Measurements from ENCODE around the gene NT5C1A. TPM values are rescaled to one million over a fixed set of nuclear protein-coding genes. Genes with fewer than 3 reads are reported as not detected.

Gene NT5C1A
- total RNA-seq, 2 experiments from 2014 or later = not detected

DNA sequence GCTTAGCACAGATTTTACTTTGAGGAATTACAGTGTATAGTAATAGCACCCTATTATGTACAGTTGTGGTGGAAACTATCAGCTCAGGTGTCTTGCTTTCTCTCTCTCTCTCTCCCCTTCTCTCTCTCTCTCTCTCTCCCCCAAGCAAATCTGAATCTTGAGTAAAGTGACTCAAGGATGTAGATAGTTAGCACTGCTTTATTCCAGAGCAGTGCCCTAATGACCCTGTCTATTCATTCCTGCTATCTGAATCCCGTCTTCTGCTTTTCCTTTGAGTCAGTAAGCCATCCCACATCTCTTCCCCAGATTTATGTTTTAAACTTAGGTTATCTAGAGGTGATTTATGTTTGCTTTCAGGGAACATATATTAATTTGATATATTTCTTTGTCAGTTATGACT is 24.5 kb upstream of the NT5C1A start:
- POLR2A ChIA-PET = no interaction called here
- Mint-ChIP-seq H3K27me3 (peaks cover 49% of the 10 kb centered on the region), H3K27ac (no peak overlapping the region), H3K36me3 (no peaks in the 10 kb centered on the region), H3K4me3 (no peak overlapping the region), H3K4me1 (peaks cover 2% of the 10 kb centered on the region), H3K9me3 (no peaks in the 10 kb centered on the region)
- ATAC-seq (ENCODE audit: low read depth) (no peak), DNase-seq (no peak)

DNA sequence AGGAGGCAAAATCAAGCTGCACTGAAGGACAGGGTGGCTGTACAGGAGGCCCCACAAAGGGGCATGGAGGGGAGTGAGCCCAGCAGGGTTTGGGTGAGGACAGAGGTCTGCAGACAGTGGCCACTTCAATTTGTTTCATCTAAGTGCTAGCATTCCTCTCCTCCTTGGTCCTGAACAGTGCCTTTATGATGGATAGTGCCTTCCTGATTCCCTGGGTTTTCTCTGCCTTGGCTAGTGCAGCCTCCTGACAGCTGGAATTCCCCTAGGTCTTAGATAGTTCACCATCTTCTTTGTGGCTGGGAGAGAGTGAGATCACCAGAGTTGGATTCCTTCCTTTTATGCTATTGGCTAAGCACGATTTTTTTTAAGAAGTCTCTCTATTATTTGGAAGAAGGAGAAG is 23.1 kb upstream of the NT5C1A start:
- Mint-ChIP-seq H3K4me1 (peaks cover 13% of the 10 kb centered on the region), H3K27ac (no peak overlapping the region), H3K36me3 (no peaks in the 10 kb centered on the region), H3K27me3 (peaks cover 56% of the 10 kb centered on the region), H3K9me3 (no peaks in the 10 kb centered on the region), H3K4me3 (no peak overlapping the region)
- no peak for DNase-seq
- no peak for ATAC-seq (ENCODE audit: low read depth)
- POLR2A ChIA-PET = no interaction called here

DNA sequence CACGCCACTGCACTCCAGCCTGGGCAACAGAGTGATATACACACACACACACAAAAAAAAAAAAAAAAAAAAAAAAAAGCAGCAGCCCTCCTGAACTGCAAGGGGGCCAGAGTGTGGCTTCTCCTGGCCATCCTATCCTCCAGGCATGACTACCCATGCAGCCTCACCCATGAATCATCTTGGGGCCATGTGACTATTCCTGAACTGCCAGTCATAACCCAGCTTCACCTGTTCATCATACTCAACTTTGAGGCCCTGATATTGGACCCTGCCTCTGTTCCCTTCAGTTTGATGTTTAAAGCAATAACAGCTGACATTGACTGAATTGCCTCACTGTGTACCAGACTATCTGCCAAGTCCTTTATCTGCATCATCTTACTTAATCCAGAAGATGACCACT is 22.1 kb upstream of the NT5C1A start:
- ATAC-seq (ENCODE audit: low read depth) = no peak
- Mint-ChIP-seq H3K4me3 (no peak overlapping the region), H3K36me3 (no peaks in the 10 kb centered on the region), H3K27ac (no peak overlapping the region), H3K4me1 (peaks cover 13% of the 10 kb centered on the region), H3K27me3 (peaks cover 61% of the 10 kb centered on the region), H3K9me3 (no peaks in the 10 kb centered on the region)
- POLR2A ChIA-PET = no interaction called here
- DNase-seq = no peak

DNA sequence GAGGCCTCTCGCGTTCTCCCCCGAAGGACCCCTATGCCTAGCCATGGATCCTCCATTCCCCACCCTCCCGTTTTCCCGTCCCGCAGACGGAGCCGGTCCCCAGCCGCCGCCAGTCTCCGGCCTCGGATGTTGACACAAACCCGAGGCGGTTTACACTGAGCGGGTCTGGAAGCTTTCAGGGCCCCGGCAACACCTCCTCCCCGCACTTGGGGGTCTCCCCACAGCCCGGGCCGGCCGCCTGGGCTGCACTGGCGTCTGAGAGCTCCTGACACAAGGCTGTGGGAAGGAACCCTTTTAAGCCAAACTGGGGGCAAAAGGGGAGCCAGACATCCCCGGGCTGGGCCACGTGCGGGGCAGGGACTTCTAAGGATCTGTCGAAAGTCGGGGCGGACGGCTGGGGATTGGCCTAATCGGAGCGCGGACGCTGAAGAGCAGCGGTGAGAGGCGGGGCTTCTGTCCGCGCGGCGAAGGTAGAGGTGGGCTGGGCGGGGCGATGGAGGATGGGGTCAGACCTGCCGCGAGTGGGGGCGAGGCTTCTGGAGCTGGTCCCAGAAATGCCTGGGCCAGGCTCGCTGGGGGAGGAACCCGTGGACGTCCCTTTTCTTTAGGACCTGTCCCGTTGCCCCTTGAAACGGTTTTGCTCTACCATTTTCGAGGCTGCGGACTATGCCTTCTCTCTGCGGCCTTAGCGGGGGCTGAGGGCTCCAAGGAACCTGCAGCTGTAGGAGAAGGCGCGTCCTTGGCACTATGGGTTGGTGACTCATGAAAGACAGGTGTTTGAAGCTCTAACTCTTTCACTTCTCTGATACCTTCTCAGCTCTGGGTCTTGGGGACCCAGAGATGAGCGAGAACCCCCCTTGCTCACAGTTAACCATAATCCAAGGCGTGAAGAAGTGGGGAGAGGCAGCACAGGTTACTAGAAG is 20.5 kb upstream of the NT5C1A start:
- H3K4me1 Mint-ChIP-seq = peaks cover 13% of the 10 kb centered on the region
- H3K27ac Mint-ChIP-seq = no peak overlapping the region
- H3K9me3 Mint-ChIP-seq = no peaks in the 10 kb centered on the region
- no peaks in the 10 kb centered on the region for H3K36me3 Mint-ChIP-seq
- peaks cover 59% of the 10 kb centered on the region for H3K27me3 Mint-ChIP-seq
- POLR2A ChIA-PET = interaction anchor here (0.5 to 1.0 kb wide), 2 partner anchors 46 to 143 kb away, joined by 3 to 4 read pairs; partner anchors contain the start of gene PPIE
- DNase-seq = peak; percentile 42
- no peak for ATAC-seq (ENCODE audit: low read depth)
- H3K4me3 Mint-ChIP-seq = peak overlapping the region; percentile 83

DNA sequence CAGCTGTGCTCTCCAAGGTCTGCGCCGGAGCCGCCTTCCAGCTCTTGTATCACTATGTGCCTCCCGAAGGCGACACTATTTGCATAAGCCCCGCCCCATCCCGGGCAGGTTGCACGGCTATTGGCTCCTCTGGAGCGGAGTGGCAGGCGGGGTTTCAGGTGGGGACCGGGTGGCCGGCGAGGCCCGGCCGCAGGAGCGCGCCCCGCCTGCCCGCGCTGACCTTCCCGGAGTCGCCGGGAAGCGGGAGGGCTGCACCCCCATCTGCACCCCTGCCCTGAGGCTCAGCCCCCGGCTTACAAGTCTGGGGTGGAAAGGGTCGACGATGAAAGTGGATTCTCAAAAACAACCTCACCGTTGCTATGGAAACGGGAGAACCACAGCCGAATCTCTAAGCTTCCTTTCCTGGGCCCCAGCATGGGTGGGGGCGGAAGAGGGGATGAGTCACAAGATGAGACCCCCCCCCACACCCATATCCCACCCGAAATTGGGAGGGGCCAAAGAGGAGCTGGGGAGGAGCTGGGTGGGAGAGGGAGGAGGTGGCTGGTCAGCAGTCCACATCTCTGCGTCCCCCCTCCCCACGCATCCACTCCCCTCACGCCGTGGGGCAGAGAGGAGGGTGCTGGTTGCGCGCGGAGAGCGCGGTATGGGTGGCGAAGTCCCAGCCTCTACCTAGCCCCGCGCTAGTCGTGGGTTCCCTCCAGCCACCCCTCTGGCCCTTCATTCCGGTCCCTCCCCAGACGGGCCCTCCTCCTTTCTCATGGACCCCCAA is 19.7 kb upstream of the NT5C1A start, which contains the start of gene HPCAL4:
HPCAL4 (minus strand) TSS at position 51 of the 769 bp plus-strand sequence. CDS start 6,830 bp downstream, outside the sequence.
- Mint-ChIP-seq H3K27me3 (peaks cover 53% of the 10 kb centered on the region), H3K27ac (no peak within 1 kb of the TSS), H3K36me3 (no peaks in the 10 kb centered on the region), H3K4me1 (peaks cover 13% of the 10 kb centered on the region), H3K4me3 (peak within 1 kb of the TSS; percentile 83), H3K9me3 (no peaks in the 10 kb centered on the region)
- ATAC-seq (ENCODE audit: low read depth) (peak; percentile 98), DNase-seq (peak; percentile 86)
- POLR2A ChIA-PET = interaction anchor here (0.5 to 1.0 kb wide), 3 partner anchors 47 to 142 kb away, joined by 3 to 4 read pairs (median 3); partner anchors contain the start of gene PPIE

DNA sequence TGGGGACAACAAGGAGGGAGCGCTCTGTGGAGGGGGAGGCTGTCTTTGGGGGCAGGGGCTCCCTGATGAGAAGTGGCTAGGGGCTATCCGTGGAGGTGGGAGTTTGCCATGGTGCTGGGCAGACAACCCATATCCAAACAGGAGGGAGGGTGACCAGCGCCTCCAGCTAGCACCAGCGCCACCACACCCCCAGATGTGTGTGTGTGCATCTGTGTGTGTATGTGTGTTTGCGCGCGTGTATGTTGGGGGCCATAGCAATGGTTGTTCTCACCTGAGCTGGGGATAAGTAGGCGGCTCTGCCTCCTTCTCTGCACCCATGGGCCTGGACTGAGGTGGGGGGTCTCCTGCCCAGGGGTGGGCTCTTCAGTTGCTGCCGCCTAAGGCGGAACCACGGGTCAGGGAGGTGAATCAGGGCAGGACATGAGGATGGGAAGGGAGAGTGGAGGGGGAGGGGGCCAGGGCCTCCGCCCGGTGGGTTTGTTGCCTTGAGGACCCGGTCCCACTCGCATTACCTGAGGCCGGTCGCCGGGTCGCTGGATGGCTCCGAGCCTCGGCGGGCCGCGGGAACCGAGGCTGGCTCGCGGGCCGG is 19.0 kb upstream of the NT5C1A start:
- DNase-seq = no peak
- ATAC-seq (ENCODE audit: low read depth) = no peak
- peaks cover 50% of the 10 kb centered on the region for H3K27me3 Mint-ChIP-seq
- no peaks in the 10 kb centered on the region for H3K9me3 Mint-ChIP-seq
- POLR2A ChIA-PET = interaction anchor here (0.9 kb wide), 1 partner anchor 48 kb away, joined by 3 read pairs; the partner anchor contains the start of gene PPIE
- H3K36me3 Mint-ChIP-seq = no peaks in the 10 kb centered on the region
- peaks cover 13% of the 10 kb centered on the region for H3K4me1 Mint-ChIP-seq
- H3K4me3 Mint-ChIP-seq = peak overlapping the region; percentile 83
- no peak overlapping the region for H3K27ac Mint-ChIP-seq

DNA sequence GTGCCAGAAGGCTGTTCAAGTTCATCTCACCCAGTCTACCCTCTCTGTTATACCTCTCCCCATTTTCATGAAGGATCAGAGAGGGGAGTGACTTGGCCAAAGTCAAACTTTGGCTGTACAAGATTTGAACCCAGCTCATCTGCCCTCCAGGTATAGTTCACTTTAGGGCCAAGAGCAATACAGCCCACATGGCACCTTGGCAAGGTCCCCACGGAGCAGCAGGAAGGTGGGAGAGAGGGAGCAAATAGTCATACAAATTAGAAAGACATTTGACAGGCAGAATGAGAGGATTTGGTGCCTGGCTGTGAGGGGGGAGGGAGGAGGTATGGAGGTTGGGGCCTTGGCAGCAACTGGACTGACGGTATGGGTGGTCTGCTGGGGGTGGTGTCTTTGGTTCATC is 18.3 kb upstream of the NT5C1A start:
- peaks cover 13% of the 10 kb centered on the region for H3K4me1 Mint-ChIP-seq
- peak overlapping the region; percentile 83 for H3K4me3 Mint-ChIP-seq
- H3K27me3 Mint-ChIP-seq = peaks cover 47% of the 10 kb centered on the region
- DNase-seq = no peak
- no peak for ATAC-seq (ENCODE audit: low read depth)
- no peaks in the 10 kb centered on the region for H3K9me3 Mint-ChIP-seq
- no peak overlapping the region for H3K27ac Mint-ChIP-seq
- no peaks in the 10 kb centered on the region for H3K36me3 Mint-ChIP-seq
- POLR2A ChIA-PET = no interaction called here

DNA sequence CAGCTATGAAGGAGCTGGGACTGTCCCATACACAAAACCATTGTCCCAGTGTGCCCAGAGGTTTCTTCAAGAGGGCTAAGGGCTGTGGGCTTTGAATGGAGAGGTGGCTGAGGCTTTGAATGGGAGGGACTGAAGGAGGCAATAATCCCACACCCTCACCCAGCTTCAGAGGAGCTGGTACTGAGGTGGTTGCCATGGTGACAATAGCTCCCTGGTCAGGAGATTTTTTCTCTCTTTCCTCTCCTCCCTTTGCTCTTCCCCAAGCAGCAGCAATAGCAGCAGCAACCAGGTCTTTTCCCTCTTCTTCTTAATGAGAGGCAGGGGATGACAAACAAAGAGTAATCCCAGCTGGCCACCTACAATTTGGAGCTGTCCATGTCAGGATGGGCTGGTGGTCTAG is 17.7 kb upstream of the NT5C1A start:
- ATAC-seq (ENCODE audit: low read depth) (no peak), DNase-seq (no peak)
- no peaks in the 10 kb centered on the region for H3K9me3 Mint-ChIP-seq
- H3K36me3 Mint-ChIP-seq = no peaks in the 10 kb centered on the region
- POLR2A ChIA-PET = no interaction called here
- H3K27ac Mint-ChIP-seq = no peak overlapping the region
- H3K4me3 Mint-ChIP-seq = no peak overlapping the region
- H3K4me1 Mint-ChIP-seq = peaks cover 15% of the 10 kb centered on the region
- H3K27me3 Mint-ChIP-seq = peaks cover 47% of the 10 kb centered on the region

DNA sequence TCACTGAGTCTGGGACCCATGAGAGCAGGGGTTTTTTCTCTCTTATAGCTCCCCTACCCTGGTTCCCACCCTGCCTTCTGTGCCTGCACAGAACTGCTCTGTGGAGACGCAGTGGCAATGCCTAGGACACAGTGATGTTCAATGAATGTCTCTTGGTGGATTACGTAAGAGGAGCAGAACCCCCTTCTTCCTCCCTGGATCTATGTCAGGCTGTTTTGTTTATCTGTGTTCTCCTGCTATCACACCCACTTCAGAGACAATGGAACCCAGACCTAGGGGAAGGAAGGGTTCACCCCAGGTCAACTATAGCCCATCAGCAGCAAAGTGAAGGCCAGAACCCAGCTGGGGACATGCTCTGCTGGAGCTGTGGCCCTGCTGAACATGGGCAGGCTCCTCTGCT is 17.3 kb upstream of the NT5C1A start:
- Mint-ChIP-seq H3K36me3 (no peaks in the 10 kb centered on the region), H3K27me3 (peaks cover 50% of the 10 kb centered on the region), H3K9me3 (no peaks in the 10 kb centered on the region), H3K27ac (no peak overlapping the region), H3K4me1 (peaks cover 15% of the 10 kb centered on the region), H3K4me3 (no peak overlapping the region)
- ATAC-seq (ENCODE audit: low read depth) = no peak
- POLR2A ChIA-PET = no interaction called here
- DNase-seq = no peak

DNA sequence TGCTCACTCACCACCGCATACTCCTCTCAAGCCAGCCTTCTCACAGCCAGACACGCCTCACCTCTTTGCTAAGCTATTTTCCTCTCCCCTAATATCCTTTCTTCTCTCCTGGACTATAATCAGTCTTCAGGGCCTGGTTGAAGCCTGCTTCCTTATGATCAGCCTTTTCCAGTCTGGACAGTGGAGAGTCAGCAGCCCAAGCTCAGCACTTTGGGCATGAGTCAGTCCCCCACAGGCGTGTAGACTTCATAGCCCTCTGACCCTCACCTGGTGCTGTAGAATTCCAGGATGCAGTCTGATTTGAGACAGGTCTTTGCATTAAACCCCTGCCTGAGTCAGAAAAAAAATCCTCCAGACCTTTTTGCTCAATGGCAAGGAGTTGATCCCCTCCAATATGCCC is 16.8 kb upstream of the NT5C1A start:
- Mint-ChIP-seq H3K4me3 (no peak overlapping the region), H3K9me3 (no peaks in the 10 kb centered on the region), H3K36me3 (no peaks in the 10 kb centered on the region), H3K27ac (no peak overlapping the region), H3K4me1 (peaks cover 13% of the 10 kb centered on the region), H3K27me3 (peaks cover 50% of the 10 kb centered on the region)
- POLR2A ChIA-PET = no interaction called here
- no peak for ATAC-seq (ENCODE audit: low read depth)
- no peak for DNase-seq

DNA sequence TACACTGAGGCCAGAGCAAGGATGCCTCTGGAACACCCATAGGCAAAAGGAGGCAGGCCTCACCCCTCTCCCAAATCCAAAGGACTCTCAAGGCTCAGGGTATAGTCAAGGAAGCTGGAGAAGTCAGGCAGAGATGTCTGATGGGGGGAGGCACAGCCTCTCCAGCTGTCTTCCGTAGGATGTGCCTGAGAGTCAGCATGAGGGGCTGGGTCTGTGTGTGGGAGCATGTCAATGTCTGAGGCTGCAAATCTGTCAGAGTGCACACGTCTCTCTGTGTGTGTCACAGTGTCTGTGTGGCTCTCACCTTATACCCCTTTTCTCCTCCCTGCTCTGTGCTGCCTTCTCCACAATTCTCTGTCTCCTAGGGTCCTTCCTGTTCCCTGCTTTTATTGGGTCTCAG is 15.3 kb upstream of the NT5C1A start:
- H3K9me3 Mint-ChIP-seq = no peaks in the 10 kb centered on the region
- POLR2A ChIA-PET = no interaction called here
- DNase-seq (no peak), ATAC-seq (ENCODE audit: low read depth) (no peak)
- H3K4me3 Mint-ChIP-seq = no peak overlapping the region
- no peak overlapping the region for H3K27ac Mint-ChIP-seq
- peaks cover 46% of the 10 kb centered on the region for H3K27me3 Mint-ChIP-seq
- no peaks in the 10 kb centered on the region for H3K36me3 Mint-ChIP-seq
- H3K4me1 Mint-ChIP-seq = peaks cover 13% of the 10 kb centered on the region

DNA sequence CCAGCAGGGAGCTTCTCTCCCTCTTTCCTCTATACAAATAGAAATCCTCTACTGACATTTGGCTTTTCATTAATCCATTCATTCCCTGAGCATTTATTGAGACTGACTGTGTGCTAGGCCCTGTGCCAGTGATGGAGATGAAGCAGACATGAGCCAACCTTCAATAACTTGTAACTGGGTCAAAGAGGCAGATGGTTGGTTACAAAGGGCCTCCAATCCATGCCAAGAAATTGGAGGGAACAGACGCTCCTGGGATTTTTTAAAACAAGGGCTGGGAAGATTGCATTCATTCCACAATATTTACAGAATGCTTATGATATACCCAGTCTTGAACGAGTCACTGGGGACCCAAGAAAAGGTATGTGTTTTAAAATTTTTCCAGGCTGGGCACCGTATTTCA is 13.2 kb upstream of the NT5C1A start:
- POLR2A ChIA-PET = no interaction called here
- Mint-ChIP-seq H3K36me3 (no peaks in the 10 kb centered on the region), H3K27me3 (peaks cover 38% of the 10 kb centered on the region), H3K9me3 (no peaks in the 10 kb centered on the region), H3K27ac (no peak overlapping the region), H3K4me3 (no peak overlapping the region), H3K4me1 (peaks cover 9% of the 10 kb centered on the region)
- ATAC-seq (ENCODE audit: low read depth) = no peak
- DNase-seq = no peak

DNA sequence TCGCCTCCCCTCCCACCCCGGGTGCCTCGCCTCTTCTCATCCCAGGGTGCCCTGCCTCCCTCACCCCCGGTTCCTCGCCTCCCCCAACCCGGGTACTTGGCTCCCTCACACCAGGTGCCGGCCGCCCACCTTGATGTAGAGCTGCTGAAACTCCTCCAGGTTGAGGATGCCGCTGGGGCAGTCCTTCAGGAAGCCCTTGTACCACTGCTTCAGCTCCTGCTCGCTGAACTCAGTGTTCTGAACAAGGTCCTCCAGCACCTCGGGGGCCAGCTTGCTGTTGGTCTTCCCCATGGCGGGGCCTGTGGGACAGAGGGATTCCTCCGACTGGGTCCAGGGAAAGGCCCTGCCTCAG is 12.4 kb upstream of the NT5C1A start:
- H3K27me3 Mint-ChIP-seq = peaks cover 30% of the 10 kb centered on the region
- H3K9me3 Mint-ChIP-seq = no peaks in the 10 kb centered on the region
- POLR2A ChIA-PET = no interaction called here
- peak overlapping the region; percentile 19 for H3K27ac Mint-ChIP-seq
- DNase-seq (no peak), ATAC-seq (ENCODE audit: low read depth) (no peak)
- H3K4me3 Mint-ChIP-seq = no peak overlapping the region
- H3K36me3 Mint-ChIP-seq = no peaks in the 10 kb centered on the region
- peaks cover 9% of the 10 kb centered on the region for H3K4me1 Mint-ChIP-seq

Data from activated naive CD8-positive, alpha-beta T cell treated with anti-CD3 and anti-CD28 coated beads, Interleukin-2, amount 10 ng/mL, durations not matched to agents 7 days and 5 days (primary cell).